ENCODE results near the gene MAD1L1.

GRCh38 chr7:1869452-1870130 lies 363.2 kb downstream of the MAD1L1 start:
- no peak for TF ChIP-seq ZNF70 (CRISPR knock-in tag; IDR thresholded peaks at IDR 0.05)
- TF ChIP-seq PATZ1 (CRISPR knock-in tag; IDR thresholded peaks at IDR 0.05; ENCODE audit: borderline replicate concordance): no peak
- TF ChIP-seq GLIS3 (CRISPR knock-in tag; IDR thresholded peaks at IDR 0.05): no peak
- no peak for TF ChIP-seq ARNTL (CRISPR knock-in tag; IDR thresholded peaks at IDR 0.05; ENCODE audit: borderline replicate concordance, low read depth)
- no peak for TF ChIP-seq ISL1 (CRISPR knock-in tag; IDR thresholded peaks at IDR 0.05)
- no peak for TF ChIP-seq ZNF8 (CRISPR knock-in tag; IDR thresholded peaks at IDR 0.05)
- no peak for TF ChIP-seq RARB (CRISPR knock-in tag; IDR thresholded peaks at IDR 0.05)
- no peak for TF ChIP-seq SNAI2 (CRISPR knock-in tag; IDR thresholded peaks at IDR 0.05)
- TF ChIP-seq ZFP30 (CRISPR knock-in tag; IDR thresholded peaks at IDR 0.05): no peak
- TF ChIP-seq ZC3H10 (CRISPR knock-in tag; IDR thresholded peaks at IDR 0.05): no peak

Measured in SK-N-SH treated with all-trans-retinoic acid at 6 μM for 48 hours (cell line).